ENCODE results near the gene RILPL1.
A peak's percentile ranks its signal among the peaks of the same experiment; 100 is the strongest.
"Not testable (repeated sequence)": the region's sequence is repeated elsewhere in the genome, so short reads cannot be mapped to it uniquely, and the experiment has no call there.

RILPL1 gene

GRCh38 chr12:123532019-123532418, 1.5 kb downstream of the RILPL1 start:
- Histone ChIP-seq H3K27ac (peak overlapping the region in 11 of 21 experiments; percentile 6 to 84 (median 60)), H3K4me3 (peak overlapping the region in 3 of 7 experiments; percentile 72 to 89 (median 85))

- H3K4me3 ChIP-seq: no peak overlapping the region
- no peak overlapping the region for H3K27ac ChIP-seq
Observed at GRCh38 chr12:123531091-123531490, 2.4 kb downstream of the RILPL1 start.

- H3K4me3 ChIP-seq: no peak overlapping the region
- no peak overlapping the region for H3K27ac ChIP-seq
Observed at GRCh38 chr12:123530668-123531067, 2.9 kb downstream of the RILPL1 start.

- H3K4me3 ChIP-seq: no peak overlapping the region
- H3K27ac ChIP-seq: no peak overlapping the region
Observed at GRCh38 chr12:123529686-123530085, 3.8 kb downstream of the RILPL1 start.

GRCh38 chr12:123528858-123529257, 4.7 kb downstream of the RILPL1 start:
- Histone ChIP-seq H3K27ac (no peak overlapping the region), H3K4me3 (no peak overlapping the region)

DNA sequence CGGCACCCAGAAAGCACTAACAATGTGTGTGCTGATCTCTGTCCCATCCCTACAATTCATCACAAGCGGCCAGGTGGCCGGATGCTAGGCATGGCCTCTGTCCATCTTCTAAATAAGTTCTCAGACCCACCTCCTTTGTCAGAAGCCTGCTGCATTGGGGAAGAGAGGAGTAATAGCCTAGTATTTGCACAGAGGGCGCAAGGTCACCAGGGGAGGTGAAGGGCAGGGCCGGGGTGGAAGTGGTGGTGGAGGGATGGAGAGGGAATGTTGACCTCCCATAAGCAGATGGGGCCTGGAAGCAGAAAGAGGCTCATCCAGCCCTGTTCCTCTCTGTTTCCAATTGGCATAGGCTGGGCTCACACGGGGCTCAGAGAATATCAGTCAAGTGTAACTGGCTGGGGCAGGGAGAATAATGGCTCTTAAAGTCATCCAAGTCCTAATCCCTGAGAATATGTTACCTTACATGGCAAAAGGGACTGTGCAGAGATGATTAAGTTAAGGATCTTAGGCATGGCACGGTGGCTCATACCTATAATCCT, 6.9 kb downstream of the RILPL1 start:
- Histone ChIP-seq H3K27ac (no peak overlapping the region), H3K4me3 (no peak overlapping the region)

DNA sequence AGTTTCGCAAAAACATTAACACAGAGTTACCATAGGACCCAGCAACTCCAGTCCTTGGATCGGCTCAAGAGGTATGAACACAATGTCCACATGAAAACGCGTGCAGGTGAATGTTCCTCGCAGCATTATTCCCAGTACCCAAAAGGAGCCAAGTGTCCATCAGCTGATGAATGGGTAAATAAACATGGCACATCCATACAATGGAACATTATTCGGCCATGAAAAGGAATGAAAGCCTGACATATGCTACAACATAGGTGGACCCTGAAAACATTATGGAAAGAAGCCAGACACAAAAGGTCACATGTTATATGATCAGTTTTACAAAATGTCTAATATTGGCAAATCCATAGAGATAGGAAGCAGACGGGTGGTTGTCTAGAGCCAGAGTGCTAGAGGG, 9.1 kb downstream of the RILPL1 start:
- Histone ChIP-seq H3K27ac (no peak overlapping the region), H3K4me3 (no peak overlapping the region)

DNA sequence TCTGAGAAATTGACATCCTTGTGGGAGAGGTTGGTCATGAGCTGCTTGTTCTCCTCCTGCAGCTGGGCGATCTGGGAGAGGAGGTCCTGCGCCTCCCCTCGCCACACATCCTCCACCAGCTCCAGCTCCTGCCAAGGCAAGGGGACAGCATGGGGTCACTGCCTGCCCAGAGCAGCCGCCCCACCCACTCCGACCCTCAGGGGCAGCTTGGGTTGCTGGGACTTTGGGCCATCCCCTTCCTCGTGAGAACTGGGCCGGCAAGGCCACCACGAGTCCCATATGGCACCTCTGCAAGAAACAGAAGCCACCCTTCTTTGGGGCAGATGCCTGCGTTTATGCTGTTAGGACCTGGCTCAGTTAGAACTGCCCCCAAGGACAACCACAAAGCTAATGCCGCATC, 10.0 kb downstream of the RILPL1 start:
- Histone ChIP-seq H3K27ac (no peak overlapping the region), H3K4me3 (no peak overlapping the region)

GRCh38 chr12:123522164-123522563, 11.4 kb downstream of the RILPL1 start:
- H3K27ac ChIP-seq: no peak overlapping the region
- H3K4me3 ChIP-seq: no peak overlapping the region

DNA sequence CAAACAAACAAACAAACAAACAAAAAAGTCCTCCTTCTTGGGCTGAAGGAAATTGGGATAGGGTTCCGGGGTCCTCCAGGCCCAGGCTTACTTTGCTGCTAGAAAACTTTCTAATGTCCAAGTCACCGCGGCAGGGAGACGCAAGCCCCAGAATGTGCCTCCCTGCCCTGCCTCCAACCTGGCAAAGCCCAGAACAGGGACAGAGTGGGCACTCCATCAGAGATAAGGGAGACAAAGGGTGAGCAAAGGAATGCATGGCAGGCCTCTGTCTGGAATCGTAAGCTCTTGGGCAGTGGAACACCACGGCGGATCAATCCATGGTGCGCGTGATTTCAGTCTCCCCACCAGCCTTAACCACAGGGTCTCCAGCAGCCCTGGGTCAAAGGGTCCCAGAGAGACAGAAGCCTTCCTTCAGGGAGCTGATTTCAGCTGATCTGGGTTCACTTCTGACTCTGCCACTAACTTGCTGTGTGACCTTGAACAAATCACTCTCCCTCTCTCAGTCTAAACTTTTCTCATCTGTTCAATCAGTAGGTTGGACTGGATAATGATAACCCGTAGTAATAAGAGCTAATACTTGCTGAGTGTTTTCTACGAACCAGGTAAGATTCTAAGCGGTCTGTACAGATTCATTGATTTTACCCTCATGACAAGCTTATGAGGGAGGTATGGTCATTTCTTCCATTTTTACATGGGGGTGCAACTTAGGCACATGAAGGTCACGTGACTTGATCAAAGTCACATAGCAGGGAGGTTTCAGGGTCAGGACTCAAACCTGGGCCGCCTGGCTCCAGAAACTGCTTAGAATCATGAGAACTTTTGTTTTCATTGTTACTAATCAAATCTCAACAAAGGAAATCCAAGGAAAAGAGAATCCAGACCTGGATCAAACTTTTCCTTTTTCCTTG, 12.7 kb downstream of the RILPL1 start:
- peak overlapping the region in 1 of 21 experiments; percentile 34 for H3K27ac ChIP-seq

DNA sequence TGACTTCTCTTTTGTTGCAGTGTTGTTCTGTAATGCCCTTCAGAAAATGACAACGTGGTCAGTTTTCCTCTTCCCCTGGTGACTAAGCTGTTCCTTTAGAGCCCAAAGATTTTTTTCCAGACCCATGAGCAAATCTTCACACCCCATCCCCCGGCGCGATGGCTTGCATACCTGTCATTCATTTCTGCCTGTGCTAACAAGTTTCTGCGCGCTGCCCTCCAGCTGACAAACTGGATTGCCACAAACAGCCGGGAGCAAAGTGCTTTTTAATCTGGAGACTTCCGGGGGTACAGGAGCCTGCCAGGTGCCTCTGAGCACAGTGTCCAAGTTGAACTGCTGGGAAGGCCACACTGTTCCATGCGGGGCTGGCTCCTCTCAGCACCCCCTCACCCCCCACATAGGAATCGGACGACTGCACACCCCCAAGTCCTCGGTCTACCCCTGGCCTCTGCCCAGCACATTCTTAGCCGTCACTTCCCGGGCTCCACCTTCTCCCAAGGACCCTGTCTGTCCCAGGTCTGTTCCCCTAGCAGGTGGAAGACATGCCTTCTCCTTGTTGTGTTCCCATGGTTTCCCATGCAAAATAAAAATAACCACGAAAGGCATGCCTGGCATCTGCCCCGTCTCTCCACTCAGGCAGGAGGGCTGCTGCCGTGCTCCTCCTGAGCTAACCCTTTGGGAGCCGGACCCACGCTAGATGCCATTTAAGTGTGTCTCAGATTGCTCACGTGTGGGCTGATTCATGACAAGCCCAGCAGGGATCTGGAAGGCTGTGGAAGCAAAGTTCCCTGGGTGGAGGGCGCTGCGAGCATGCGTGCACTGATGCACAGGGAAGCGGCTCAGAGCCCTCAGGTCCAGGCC, 14.1 kb downstream of the RILPL1 start:
- Histone ChIP-seq H3K27ac (peak overlapping the region in 19 of 21 experiments; percentile 6 to 76 (median 54)), H3K4me3 (no peak overlapping the region)

More for the DNA sequence above, 12.7 kb downstream of the RILPL1 start:
- no peak overlapping the region for H3K4me3 ChIP-seq

DNA sequence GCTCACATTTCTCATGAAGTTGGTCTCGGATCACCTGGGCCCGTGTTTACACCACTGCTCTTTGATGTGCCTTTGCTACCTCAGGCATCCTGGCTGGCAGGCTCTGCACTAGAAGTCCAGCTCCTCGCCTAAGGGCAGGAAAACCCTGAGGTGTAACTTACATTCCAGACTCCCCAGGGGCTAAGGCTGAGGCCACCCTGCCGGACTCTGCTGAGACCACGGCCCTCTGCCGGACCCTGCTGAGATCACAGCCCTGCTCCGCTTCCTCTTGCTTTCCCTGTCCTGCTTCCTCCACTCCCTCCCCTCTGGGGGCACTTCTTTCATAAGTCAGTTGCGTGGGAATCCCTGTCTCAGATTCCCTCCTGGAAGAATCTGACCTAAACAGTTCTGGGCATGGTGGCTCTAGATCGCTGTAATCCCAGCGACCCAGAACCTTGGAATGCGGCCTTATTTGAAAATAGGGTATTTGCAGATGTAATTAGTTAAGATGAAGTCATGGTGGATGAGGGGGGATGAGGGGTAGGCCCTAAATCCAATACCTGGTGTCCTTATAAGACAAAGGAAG, 17.2 kb downstream of the RILPL1 start:
- no peak overlapping the region for H3K27ac ChIP-seq
- no peak overlapping the region for H3K4me3 ChIP-seq

DNA sequence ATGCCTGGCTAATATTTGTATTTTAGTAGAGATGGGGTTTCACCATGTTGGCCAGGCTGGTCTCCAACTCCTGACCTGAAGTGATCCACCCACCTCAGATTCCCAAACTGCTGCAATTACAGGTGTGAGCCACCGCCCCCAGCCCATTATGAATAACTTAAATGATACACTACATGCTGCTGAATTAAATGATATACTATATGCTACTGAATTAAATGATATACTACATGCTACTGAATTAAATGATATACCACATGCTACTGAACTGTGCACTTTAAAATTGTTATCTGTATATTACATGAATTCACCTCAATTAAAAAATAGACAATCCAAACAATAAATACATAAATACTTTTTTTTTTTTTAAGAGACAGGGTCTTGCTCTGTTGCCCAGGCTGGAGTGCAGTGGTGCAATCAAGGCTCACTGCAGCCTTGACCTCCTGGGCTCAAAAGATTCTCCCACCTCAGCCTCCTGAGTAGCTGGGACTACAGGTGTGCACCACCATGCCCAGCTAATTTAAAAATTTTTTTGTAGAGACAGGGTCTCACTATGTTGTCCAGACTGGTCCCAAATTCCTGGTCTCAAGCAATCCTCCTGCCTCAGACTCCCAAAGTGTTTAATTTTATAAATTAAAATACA, 18.8 kb downstream of the RILPL1 start:
- H3K4me3 ChIP-seq, H3K27ac ChIP-seq: not testable (repeated sequence)

DNA sequence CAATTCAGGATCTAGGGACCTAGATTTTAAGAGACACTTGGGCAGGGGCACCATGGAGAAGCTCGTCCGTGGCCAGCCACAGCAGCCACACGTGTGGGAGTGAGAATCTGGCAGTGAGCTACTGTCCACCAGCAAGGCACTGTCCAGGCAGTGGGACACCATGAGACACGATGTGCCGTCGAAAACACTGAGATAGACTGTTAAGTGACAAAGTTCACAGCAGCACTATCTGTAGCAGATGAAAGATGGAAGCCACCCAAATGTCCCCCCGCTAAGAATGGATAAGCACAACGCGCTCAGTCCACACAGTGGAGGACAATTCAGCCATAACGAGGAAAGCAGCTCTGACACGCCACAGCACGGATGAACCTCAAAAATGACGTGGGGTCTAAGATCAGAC, 19.7 kb downstream of the RILPL1 start:
- peak overlapping the region in 4 of 21 experiments; percentile 10 to 62 (median 12) for H3K27ac ChIP-seq
- H3K4me3 ChIP-seq: no peak overlapping the region

- peak overlapping the region in 6 of 21 experiments; percentile 10 to 62 (median 28) for H3K27ac ChIP-seq
- H3K4me3 ChIP-seq: no peak overlapping the region
Observed at GRCh38 chr12:123512838-123513665, 20.5 kb downstream of the RILPL1 start.

DNA sequence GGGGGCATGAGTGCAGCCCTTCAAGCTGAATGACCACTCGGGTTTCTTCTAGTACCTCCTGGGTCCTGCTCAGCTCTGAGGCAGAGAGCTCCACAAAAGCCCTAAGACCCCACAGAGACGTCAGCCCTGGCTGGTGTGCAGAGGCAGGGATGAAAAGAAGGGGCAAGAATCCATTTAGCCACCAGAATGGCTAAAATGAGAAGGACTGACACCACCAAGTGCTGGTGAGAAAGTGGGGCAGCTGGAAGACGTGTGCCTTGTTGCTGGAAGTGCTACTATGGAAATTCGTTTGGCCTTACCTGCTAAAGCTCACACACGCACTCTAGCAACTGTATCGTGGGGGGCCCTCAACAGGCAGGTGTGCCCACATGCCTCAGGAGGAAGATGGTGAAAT, 26.7 kb downstream of the RILPL1 start:
- H3K27ac ChIP-seq: no peak overlapping the region
- H3K4me3 ChIP-seq: no peak overlapping the region

DNA sequence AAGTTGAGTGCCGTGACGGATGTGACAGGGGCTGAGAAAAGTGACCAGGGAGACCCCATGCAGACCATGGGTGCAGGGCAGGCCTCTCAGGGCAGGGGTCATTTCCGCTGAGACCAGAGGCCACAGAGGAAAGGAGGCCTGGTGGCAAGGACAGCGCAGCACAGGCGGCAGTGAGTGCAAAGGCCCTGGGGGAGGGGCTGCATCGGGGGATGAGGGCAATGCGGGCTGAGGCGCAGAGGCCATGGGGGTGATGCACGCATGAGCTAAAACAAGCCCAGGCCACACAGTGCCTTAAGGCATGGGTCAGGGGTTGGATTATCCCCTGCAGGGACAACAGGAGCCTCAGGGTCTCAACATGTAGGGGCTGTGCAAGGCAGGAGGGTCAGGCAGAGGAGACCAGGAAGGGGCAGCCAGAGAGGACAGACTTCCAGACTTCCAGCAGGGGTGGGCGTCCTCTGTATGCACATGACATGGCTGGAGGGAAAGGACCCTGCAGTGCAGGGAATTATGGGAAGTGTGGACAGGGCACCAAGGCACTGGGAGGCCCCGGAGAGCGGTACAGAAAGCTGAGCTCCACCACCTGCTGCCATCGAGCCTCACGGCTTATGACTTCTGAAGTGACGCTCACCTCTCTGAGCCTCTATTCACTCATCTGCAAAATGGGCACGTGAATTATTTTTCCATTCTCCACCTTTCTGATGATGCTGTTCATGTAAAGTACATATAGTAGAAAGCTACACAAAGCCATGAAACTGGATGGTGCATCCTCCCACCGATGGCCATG, 27.3 kb downstream of the RILPL1 start:
- Histone ChIP-seq H3K27ac (no peak overlapping the region), H3K4me3 (no peak overlapping the region)

- no peak overlapping the region for H3K27ac ChIP-seq
Observed at GRCh38 chr12:123502163-123502704, 31.3 kb downstream of the RILPL1 start.

More at GRCh38 chr12:123502163-123502704, 31.3 kb downstream of the RILPL1 start:
- H3K4me3 ChIP-seq: no peak overlapping the region

All from skin epidermis (tissue), 12 donors.